ENCODE results near the gene SLC39A7.

DNA sequence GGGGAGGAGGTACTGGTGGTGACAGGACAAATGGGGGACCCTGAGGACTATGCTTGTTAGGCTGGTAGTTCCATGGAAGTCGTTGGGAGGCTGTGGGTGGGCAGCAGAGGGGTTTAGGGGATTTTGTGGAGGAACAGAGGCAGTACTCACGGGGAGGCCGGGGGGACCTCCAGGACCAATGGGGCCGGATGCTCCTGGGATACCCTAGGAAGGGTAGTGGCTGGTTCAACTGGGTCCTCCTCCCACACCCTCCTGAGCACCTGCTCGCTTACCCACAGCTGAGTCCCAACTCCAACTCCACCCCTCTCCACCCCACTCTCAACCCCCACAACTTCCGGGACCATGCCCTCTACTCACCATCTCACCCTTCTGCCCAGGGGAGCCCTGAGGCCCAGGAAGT lies 34.3 kb upstream of the SLC39A7 start:
- TF ChIP-seq, protein P1, sequence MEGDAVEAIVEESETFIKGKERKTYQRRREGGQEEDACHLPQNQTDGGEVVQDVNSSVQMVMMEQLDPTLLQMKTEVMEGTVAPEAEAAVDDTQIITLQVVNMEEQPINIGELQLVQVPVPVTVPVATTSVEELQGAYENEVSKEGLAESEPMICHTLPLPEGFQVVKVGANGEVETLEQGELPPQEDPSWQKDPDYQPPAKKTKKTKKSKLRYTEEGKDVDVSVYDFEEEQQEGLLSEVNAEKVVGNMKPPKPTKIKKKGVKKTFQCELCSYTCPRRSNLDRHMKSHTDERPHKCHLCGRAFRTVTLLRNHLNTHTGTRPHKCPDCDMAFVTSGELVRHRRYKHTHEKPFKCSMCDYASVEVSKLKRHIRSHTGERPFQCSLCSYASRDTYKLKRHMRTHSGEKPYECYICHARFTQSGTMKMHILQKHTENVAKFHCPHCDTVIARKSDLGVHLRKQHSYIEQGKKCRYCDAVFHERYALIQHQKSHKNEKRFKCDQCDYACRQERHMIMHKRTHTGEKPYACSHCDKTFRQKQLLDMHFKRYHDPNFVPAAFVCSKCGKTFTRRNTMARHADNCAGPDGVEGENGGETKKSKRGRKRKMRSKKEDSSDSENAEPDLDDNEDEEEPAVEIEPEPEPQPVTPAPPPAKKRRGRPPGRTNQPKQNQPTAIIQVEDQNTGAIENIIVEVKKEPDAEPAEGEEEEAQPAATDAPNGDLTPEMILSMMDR (IDR thresholded peaks at IDR 0.05) = no peak
- no peak for TF ChIP-seq POLR2A (IDR thresholded peaks at IDR 0.05)
